NCI-H2227 treated with DMSO at 0.1 percent for 48 hours (cell line): ENCODE results near the gene RAB3B.
"Not testable (repeated sequence)": the region's sequence is repeated elsewhere in the genome, so short reads cannot be mapped to it uniquely, and the experiment has no call there.

Experiments used
- DNase-seq: peaks from one replicate; lab custom pipeline; 2025; lab: John Stamatoyannopoulos, UW

Gene RAB3B

GRCh38 chr1:51990478-51990965 is at the start of gene RAB3B:
RAB3B (minus strand) TSS chr1:51990700; CDS start chr1:51977117, 13,583 bp downstream.
- peak; percentile 26 for DNase-seq

GRCh38 chr1:52037909-52038308 is 47.4 kb upstream of the RAB3B start:
- no peak for DNase-seq

GRCh38 chr1:52037402-52037814 is 46.9 kb upstream of the RAB3B start:
- DNase-seq, result no peak

GRCh38 chr1:52034050-52034384 is 43.5 kb upstream of the RAB3B start:
- DNase-seq, result no peak

- DNase-seq, result peak; percentile 90
Measured at GRCh38 chr1:52033190-52034049, 42.9 kb upstream of the RAB3B start, which contains the start of gene KTI12. KTI12 (minus strand) TSS chr1:52033810; CDS start chr1:52033761, 49 bp downstream.

- no peak for DNase-seq
Measured at GRCh38 chr1:52032785-52033131, 42.3 kb upstream of the RAB3B start.

- DNase-seq, result no peak
Measured at GRCh38 chr1:52032124-52032784, 41.8 kb upstream of the RAB3B start.

GRCh38 chr1:52028839-52029238 is 38.3 kb upstream of the RAB3B start:
- DNase-seq, result not testable (repeated sequence)

- no peak for DNase-seq
Measured at GRCh38 chr1:52028328-52028727, 37.8 kb upstream of the RAB3B start.

GRCh38 chr1:52026278-52026677 is 35.8 kb upstream of the RAB3B start:
- no peak for DNase-seq

GRCh38 chr1:52022133-52022532 is 31.6 kb upstream of the RAB3B start:
- no peak for DNase-seq

GRCh38 chr1:52008071-52008809 is 17.7 kb upstream of the RAB3B start:
- DNase-seq, result no peak

GRCh38 chr1:52007215-52008002 is 16.9 kb upstream of the RAB3B start:
- DNase-seq, result no peak

- not testable (repeated sequence) for DNase-seq
Measured at GRCh38 chr1:52006081-52006553, 15.6 kb upstream of the RAB3B start.

GRCh38 chr1:52005548-52005947 is 15.0 kb upstream of the RAB3B start:
- not testable (repeated sequence) for DNase-seq

GRCh38 chr1:52003877-52004276 is 13.4 kb upstream of the RAB3B start:
- no peak for DNase-seq

- DNase-seq, result peak; percentile 85
Measured at GRCh38 chr1:52002038-52002917, 11.8 kb upstream of the RAB3B start.

- DNase-seq, result no peak
Measured at GRCh38 chr1:51998701-51999100, 8.2 kb upstream of the RAB3B start.

GRCh38 chr1:51997974-51998382 is 7.5 kb upstream of the RAB3B start:
- DNase-seq, result no peak
